Transverse colon (tissue), 4 donors: ENCODE results near the gene ZNF768. TPM values are rescaled to one million over a fixed set of nuclear protein-coding genes. Genes with fewer than 3 reads are reported as not detected.
A peak's percentile ranks its signal among the peaks of the same experiment; 100 is the strongest.

Source experiments
- DNase-seq: peaks from one replicate; pipeline ENCODE4 v3.0.0-alpha.2; 2019
- H3K27ac ChIP-seq, 4 donors: fragments of 200-600 bp; sonication (generic); 2 replicates each; pipeline ENCODE4 v1.5.1; 2016 to 2018; ENCODE audit warnings: inconsistent platforms in 4 of 4
- H3K27me3 ChIP-seq: fragments of 200-600 bp; sonication (generic); 2 replicates; pipeline ENCODE4 v1.5.1; 2017; ENCODE audit warnings: inconsistent platforms
- H3K36me3 ChIP-seq, 4 donors: fragments of 200-600 bp; sonication (generic); 2 replicates each; pipeline ENCODE4 v1.5.1; 2017 to 2019; ENCODE audit warnings: inconsistent platforms in 4 of 4
- H3K4me1 ChIP-seq, 4 donors: fragments of 200-600 bp; sonication (generic); 2 replicates each; pipeline ENCODE4 v1.5.1; 2017 to 2020; ENCODE audit warnings: inconsistent platforms in 4 of 4
- H3K4me3 ChIP-seq, 4 donors: fragments of 200-600 bp; sonication (generic); 1 replicate in 1 of 4; 2 replicates in 3 of 4; pipeline versions ENCODE4 v1.5.1 to v1.6.1; 2017 to 2019; ENCODE audit warnings: inconsistent platforms in 4 of 4
- H3K9me3 ChIP-seq, 2 donors: fragments of 200-600 bp; sonication (generic); 2 replicates each; pipeline ENCODE4 v1.5.1; 2017 to 2019; ENCODE audit warnings: inconsistent platforms in 2 of 2
- EP300 ChIP-seq: sonication (generic); formaldehyde crosslinking; IDR thresholded peaks from one replicate; pipeline ENCODE4 v1.6.1; 2017; ENCODE audit warnings: antibody characterized with exemption, low read depth
- POLR2A ChIP-seq: fragments of 450-650 bp; IDR thresholded peaks from one replicate; pipeline ENCODE4 v1.6.1; 2016; ENCODE audit warnings: antibody characterized with exemption, mild to moderate bottlenecking, moderate library complexity
- POLR2AphosphoS5 ChIP-seq, 3 donors: sonication (generic); formaldehyde crosslinking; IDR thresholded peaks; one replicate each; pipeline ENCODE4 v1.6.1; 2016; ENCODE audit warnings: antibody characterized with exemption in 3 of 3
- WGBS, 2 donors: methylation state at CpG; one replicate each; pipeline ENCODE4 v1.1.5; 2018; ENCODE audit warnings: low coverage in 1 of 2; 5-methylcytosine and 5-hydroxymethylcytosine counted together
- in situ Hi-C, 4 donors: fragments of 200-750 bp; cut with MboI; loops; one replicate each; pipeline versions ENCODE4 v1.15.0 to v1.15.1; 2017; ENCODE audit warnings: low sequenced_read_pairs in 3 of 4, low pct_ligation_motif_present in 1 of 4, low pct_unique_long_range_greater_than_20kb in 1 of 4
- intact Hi-C: fragments of 100-400 bp; cut with DNase I; formaldehyde crosslinking; loops from one replicate; pipeline ENCODE4 v1.15.1; 2023; ENCODE audit warnings: low total_unique reads
- total RNA-seq, 4 donors: library from RNA; depleted of rRNA; stranded (reverse); fragments of >200 nt; gene quantifications; one replicate each; pipeline ENCODE4 v1.1.0, GENCODE V29; 2016
- TF ChIP-seq, protein P1 (sequence below), 5 experiments: fragments of 200-600 bp in 3 of 5; fragments of 450-650 bp in 2 of 5; sonication (generic) in 3 of 5; IDR thresholded peaks; 1 replicate in 2 of 5; 2 replicates in 3 of 5; pipeline ENCODE4 v1.5.1; 2016 to 2017; ENCODE audit warnings: antibody characterized with exemption in 5 of 5, inconsistent platforms in 3 of 5, mild to moderate bottlenecking in 2 of 5, moderate library complexity in 1 of 5

Gene ZNF768
- total RNA-seq, 4 donors from 2014 or later, result 54.7 to 116 (median 74.9) TPM

DNA sequence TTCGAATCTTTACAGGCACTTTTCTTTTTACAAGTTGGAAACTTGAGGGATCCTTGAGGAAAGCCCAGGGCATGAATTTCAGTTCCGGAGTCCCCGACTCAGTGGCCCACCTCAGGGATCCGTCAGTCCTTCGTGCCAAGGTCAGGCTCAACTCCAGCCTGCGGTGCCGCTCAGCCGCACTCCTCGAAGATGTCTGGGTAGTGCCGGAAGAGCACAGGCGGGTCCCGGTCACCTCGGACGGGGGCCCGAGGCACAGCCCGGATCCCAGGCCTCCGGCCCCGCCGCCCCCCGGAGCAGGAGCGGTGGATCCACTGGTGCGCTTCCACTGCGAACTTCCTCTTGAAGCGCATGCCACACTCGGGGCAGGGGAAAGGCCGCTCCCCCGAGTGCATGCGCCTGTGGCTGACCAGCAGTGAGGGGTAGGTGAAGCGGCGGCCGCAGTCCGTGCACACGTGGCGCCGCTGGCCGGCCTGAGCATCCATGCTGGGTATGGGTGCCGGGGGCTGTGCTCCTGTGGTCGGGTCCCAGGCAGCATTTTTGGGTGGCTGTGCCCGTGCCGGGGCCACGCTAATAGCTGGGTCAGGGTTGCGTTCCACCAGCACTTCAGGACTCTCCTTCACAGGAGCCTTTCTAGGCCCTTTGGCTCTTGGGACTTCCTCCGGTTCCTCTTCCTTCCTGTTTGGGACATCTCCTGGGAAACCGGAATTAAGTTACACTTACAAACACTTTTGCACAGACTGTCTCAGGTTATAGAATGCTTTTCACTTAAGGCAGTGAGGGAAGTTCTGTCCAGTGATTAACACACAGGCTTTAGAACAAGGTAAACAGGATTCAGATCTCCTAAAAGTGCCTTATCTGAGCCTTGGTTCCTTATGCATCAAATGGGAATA lies 43.6 kb upstream of the ZNF768 start:
- in situ Hi-C loops (loop anchor here in 2 of 4 donors (10.0 to 25.0 kb wide), 2 partner anchors 65 to 133 kb away; partner anchors contain the start of genes DCTPP1 (in 1 of the 2) and SEPHS2 (in 1 of the 2)), intact Hi-C loops (loop anchor here (10.0 kb wide), 1 partner anchor 55 kb away; no protein-coding TSS in a partner anchor)
- TF ChIP-seq POLR2AphosphoS5 (IDR thresholded peaks at IDR 0.05) (no peak), POLR2A (no peak), EP300 (no peak)
- TF ChIP-seq, protein P1, sequence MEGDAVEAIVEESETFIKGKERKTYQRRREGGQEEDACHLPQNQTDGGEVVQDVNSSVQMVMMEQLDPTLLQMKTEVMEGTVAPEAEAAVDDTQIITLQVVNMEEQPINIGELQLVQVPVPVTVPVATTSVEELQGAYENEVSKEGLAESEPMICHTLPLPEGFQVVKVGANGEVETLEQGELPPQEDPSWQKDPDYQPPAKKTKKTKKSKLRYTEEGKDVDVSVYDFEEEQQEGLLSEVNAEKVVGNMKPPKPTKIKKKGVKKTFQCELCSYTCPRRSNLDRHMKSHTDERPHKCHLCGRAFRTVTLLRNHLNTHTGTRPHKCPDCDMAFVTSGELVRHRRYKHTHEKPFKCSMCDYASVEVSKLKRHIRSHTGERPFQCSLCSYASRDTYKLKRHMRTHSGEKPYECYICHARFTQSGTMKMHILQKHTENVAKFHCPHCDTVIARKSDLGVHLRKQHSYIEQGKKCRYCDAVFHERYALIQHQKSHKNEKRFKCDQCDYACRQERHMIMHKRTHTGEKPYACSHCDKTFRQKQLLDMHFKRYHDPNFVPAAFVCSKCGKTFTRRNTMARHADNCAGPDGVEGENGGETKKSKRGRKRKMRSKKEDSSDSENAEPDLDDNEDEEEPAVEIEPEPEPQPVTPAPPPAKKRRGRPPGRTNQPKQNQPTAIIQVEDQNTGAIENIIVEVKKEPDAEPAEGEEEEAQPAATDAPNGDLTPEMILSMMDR (IDR thresholded peaks at IDR 0.05), result no peak
- Histone ChIP-seq H3K27ac (peak overlapping the region; percentile 99 to 100 (median 99)), H3K4me1 (peaks cover 12 to 34% (median 24%) of the 10 kb centered on the region in 4 donors), H3K9me3 (no peaks in the 10 kb centered on the region), H3K4me3 (peak overlapping the region in 1 of 4 donors; percentile 81), H3K27me3 (no peaks in the 10 kb centered on the region), H3K36me3 (no peaks in the 10 kb centered on the region)
- no peak for DNase-seq
- 80 to 94% methylated on average over 5 to 44 of the region's 44 CpGs for whole genome bisulfite sequencing, 2 donors

DNA sequence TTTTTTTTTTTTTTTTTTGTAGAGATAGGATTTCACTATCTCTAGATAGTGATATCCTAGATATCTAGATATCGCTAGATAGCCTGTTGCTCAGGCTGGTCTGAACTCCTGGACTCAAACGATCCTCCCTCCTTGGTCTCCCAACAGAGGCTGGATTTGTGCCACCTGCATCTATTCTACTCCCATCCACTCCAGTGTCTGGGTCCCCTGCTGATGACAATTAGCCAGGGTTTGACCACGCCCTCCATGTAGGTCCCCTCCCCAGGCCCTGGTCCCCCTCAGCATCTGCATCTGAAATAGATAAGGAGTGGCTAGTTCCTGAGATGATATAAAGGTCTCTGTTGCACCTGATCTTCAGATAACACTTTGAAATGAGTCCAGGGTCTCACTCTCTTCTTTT lies 42.9 kb upstream of the ZNF768 start:
- 97% methylated on average over 3 of the region's 3 CpGs; no CpG with 5 or more reads in 1 of the 2 donors for WGBS, 2 donors
- TF ChIP-seq EP300, result no peak
- TF ChIP-seq, protein P1 (IDR thresholded peaks at IDR 0.05), result no peak
- TF ChIP-seq POLR2A, result no peak
- TF ChIP-seq POLR2AphosphoS5 (IDR thresholded peaks at IDR 0.05), result no peak
- no peaks in the 10 kb centered on the region for H3K36me3 ChIP-seq
- in situ Hi-C loops, result loop anchor here in 1 of 4 donors (25.0 kb wide), 1 partner anchor 132 kb away; the partner anchor contains the start of genes DCTPP1 and SEPHS2
- H3K27me3 ChIP-seq, result no peaks in the 10 kb centered on the region
- no peaks in the 10 kb centered on the region for H3K9me3 ChIP-seq
- DNase-seq, result no peak
- H3K27ac ChIP-seq, result peak overlapping the region in 1 of 4 donors; percentile 69
- peaks cover 12 to 34% (median 24%) of the 10 kb centered on the region in 4 donors for H3K4me1 ChIP-seq
- H3K4me3 ChIP-seq, result no peak overlapping the region
- intact Hi-C loops, result no loop called here

DNA sequence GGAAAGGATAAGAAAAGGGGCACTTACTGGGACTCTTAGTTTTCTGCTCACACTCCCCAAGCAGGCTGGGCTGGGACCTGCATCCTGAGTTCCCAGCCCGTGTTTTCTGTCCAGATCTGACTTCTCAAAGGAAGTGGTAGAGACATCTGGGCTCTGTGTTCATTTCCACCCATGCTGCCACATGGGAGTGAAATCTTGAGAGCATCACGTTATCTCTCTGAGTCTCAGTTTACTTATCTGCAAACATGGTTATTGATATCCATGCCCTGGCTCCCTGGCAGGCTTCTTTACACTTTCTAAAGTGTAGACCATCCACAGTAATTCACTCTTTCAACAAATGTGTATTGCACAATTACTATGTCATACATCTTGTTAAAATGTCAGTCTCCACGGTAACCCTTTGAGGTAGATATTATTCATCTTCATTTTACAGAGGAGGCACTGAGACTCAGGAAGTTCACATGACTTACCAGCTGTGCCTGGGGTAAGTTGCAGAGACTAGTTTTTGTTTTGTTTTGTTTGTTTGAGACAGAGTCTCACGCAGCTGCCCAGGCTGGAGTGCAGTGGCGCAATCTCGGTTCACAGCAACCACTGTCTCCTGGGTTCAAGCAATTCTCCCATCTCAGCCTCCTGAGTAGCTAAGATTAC lies 41.7 kb upstream of the ZNF768 start:
- H3K36me3 ChIP-seq, result no peaks in the 10 kb centered on the region
- H3K4me1 ChIP-seq, result peaks cover 12 to 34% (median 24%) of the 10 kb centered on the region in 4 donors
- intact Hi-C loops (no loop called here), in situ Hi-C loops (loop anchor here in 1 of 4 donors (25.0 kb wide), 1 partner anchor 131 kb away; the partner anchor contains the start of genes DCTPP1 and SEPHS2)
- no peaks in the 10 kb centered on the region for H3K27me3 ChIP-seq
- H3K4me3 ChIP-seq, result no peak overlapping the region
- no peaks in the 10 kb centered on the region for H3K9me3 ChIP-seq
- no peak for TF ChIP-seq POLR2AphosphoS5 (IDR thresholded peaks at IDR 0.05)
- no peak for TF ChIP-seq POLR2A
- TF ChIP-seq, protein P1 (IDR thresholded peaks at IDR 0.05), result no peak
- TF ChIP-seq EP300, result no peak
- peak; percentile 46 for DNase-seq
- 25 to 42% methylated on average over 1 to 6 of the region's 6 CpGs for WGBS, 2 donors
- peak overlapping the region; percentile 29 to 69 (median 48) for H3K27ac ChIP-seq
